SH-SY5Y (cell line): ENCODE measurements around the gene OAF.

Source experiments
- GATA2 ChIP-seq: IDR thresholded peaks from 2 replicates; pipeline ENCODE4 v1.6.1; 2011; ENCODE audit warnings: mild to moderate bottlenecking, low read depth, low read length
- GATA3 ChIP-seq: IDR thresholded peaks from 2 replicates; pipeline ENCODE4 v1.6.1; 2011; ENCODE audit warnings: low read depth, mild to moderate bottlenecking, low read length, moderate library complexity

OAF gene

GRCh38 chr11:120229451-120230424 lies 18.9 kb downstream of the OAF start:
- TF ChIP-seq GATA2, result no peak
- no peak for TF ChIP-seq GATA3

DNA sequence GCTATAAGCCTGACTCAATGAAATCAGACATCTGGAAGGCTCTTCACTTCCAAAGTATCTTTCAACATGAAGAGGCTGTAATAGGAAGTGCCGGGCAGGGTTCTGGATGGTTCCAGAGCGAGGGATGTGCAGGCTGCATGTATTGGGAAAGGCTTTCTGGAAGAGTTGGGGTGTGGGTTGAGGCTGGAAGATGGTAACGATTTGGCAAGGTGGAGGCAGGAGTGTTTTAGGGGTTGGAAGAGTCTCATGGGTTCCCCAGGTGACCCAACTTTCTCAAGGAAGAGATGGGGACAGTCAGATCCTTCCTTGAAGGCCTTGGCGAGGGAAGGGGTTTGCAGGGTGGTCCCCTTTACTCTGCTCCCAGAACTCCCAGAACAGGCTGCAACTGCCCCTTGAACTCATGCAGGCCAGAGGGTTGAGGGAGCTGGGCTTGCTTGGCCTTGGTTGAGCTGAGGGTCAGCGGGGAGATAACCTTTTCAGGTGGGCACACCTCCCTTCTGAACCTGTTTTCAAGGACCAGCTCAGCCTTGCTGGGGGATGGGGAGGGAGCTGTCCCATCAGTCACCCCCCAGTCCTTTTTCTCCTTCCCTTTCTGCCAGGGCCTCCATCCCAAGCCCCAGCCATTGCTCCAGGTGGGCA lies 19.7 kb downstream of the OAF start:
- TF ChIP-seq GATA2, result no peak
- TF ChIP-seq GATA3, result no peak

GRCh38 chr11:120231963-120232362 lies 21.1 kb downstream of the OAF start:
- TF ChIP-seq GATA3, result no peak
- TF ChIP-seq GATA2, result no peak

DNA sequence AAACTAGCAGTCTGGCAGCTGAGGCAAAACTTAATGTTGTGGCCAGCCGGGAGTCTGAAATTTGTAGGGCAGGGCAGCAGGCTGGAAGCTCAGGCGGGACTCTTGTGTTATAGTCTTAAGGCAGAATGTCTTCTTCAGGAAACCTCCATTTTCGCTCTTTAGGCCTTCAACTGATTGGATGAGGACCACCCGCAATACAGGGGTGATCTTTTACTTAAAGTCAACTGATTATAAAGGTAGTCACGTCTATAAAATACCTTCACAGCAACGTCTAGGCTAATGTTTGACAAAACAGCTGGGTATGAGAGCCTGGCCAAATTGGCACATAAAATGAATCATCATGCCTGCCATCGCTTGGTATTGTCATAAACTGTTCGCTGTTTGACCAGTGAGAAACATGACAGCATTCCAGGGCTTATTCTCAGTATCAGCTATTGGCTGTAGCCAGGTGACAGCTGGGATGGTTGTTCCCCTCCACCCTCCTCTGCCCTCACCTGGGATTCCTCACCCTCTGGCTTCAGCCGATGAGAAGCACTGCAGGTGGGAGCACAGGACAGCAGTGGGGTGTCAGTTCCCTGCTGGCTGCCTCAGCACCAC lies 22.5 kb downstream of the OAF start:
- TF ChIP-seq GATA3, result no peak
- no peak for TF ChIP-seq GATA2

DNA sequence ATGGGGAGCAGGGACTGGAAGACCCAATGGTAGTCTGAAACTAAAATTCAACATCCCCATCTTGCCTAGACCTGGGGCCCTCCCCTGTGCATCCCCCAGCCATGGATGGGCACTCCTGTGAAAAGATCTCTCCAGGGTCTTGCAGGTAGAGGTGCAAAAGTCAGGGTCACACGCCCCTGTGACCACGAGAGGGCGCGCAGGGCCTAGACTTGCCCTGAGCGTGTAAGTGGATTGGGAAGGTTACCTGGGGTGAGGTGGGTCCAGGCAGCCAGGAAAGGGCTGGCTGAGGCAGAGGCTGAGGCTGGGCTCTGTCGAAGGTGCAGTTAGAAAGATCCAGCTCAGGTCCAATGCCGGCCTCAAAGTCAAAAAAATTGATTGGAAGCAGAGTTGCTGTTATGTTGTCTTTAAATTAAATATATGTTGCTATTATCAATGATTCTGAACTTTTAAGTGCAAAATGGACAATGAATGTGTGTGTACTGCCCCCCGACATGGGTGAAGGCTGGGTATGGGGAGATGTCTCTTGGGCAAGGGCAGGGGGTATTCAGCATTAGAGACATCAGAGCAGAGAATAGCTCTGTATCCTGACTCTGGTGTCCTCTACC lies 24.3 kb downstream of the OAF start:
- TF ChIP-seq GATA3 (no peak), GATA2 (no peak)

- no peak for TF ChIP-seq GATA3
- TF ChIP-seq GATA2, result no peak
Measured at GRCh38 chr11:120236169-120237107, 25.6 kb downstream of the OAF start.

- TF ChIP-seq GATA3, result no peak
- TF ChIP-seq GATA2, result no peak
Measured at GRCh38 chr11:120238968-120239620, 28.3 kb downstream of the OAF start.

- TF ChIP-seq GATA3, result no peak
- TF ChIP-seq GATA2, result no peak
Measured at GRCh38 chr11:120239713-120240640, 29.1 kb downstream of the OAF start, which contains the start of gene POU2F3. POU2F3 (plus strand) TSS chr11:120240140; CDS start chr11:120240344, 204 bp downstream.

- TF ChIP-seq GATA3 (no peak), GATA2 (no peak)
Measured at GRCh38 chr11:120240866-120241265, 30.0 kb downstream of the OAF start.

DNA sequence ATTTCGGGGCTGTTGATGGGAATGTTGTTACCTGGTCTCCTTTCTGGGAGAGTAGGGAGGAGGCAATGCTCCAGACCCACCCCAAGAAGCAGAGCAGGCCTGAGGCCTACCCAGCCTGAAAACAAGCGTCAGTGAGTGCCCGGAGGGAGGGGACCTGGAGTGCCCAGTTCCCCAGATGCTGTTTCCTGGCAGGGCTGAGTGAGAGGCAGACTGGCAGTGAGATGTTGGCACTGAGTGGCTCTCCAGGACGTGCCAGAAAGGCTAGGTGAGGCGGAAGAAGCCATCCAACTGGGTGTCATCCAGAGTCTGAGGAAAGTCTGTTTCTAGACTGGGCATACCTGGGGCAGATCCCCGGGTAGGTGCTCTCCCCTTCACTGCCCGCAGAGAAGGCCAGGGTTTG lies 30.4 kb downstream of the OAF start:
- TF ChIP-seq GATA2 (no peak), GATA3 (no peak)

- no peak for TF ChIP-seq GATA3
- no peak for TF ChIP-seq GATA2
Measured at GRCh38 chr11:120243221-120243620, 32.4 kb downstream of the OAF start.
